ENCODE data around the gene DNAJC7.

DNA sequence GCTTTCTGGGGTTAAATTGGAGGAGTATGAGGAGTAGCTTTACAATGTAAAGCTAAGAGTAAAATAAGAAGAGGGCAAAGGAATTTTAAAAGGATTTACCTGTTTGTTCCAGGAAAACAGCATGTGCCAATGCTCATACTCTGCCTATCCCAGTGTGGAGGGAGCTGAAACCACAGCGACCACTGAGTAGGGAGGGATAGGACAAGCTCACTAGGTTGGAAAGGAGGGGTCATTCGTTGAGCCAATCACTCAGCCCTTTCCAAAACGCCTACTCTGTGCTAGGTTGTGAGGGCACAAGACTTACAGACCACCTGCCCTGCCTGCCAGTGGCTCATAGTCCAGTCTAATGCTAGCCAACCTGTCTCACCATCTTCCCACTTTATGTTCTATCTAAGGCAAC, 1.1 kb upstream of the DNAJC7 start:
- TF ChIP-seq, protein P1, sequence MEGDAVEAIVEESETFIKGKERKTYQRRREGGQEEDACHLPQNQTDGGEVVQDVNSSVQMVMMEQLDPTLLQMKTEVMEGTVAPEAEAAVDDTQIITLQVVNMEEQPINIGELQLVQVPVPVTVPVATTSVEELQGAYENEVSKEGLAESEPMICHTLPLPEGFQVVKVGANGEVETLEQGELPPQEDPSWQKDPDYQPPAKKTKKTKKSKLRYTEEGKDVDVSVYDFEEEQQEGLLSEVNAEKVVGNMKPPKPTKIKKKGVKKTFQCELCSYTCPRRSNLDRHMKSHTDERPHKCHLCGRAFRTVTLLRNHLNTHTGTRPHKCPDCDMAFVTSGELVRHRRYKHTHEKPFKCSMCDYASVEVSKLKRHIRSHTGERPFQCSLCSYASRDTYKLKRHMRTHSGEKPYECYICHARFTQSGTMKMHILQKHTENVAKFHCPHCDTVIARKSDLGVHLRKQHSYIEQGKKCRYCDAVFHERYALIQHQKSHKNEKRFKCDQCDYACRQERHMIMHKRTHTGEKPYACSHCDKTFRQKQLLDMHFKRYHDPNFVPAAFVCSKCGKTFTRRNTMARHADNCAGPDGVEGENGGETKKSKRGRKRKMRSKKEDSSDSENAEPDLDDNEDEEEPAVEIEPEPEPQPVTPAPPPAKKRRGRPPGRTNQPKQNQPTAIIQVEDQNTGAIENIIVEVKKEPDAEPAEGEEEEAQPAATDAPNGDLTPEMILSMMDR (IDR thresholded peaks at IDR 0.05) = no peak
- TF ChIP-seq POLR2A (IDR thresholded peaks at IDR 0.05) = no peak

Measured in lower leg skin (tissue), 3 donors.